ENCODE data around the gene RAPGEF5.

RAPGEF5 gene

DNA sequence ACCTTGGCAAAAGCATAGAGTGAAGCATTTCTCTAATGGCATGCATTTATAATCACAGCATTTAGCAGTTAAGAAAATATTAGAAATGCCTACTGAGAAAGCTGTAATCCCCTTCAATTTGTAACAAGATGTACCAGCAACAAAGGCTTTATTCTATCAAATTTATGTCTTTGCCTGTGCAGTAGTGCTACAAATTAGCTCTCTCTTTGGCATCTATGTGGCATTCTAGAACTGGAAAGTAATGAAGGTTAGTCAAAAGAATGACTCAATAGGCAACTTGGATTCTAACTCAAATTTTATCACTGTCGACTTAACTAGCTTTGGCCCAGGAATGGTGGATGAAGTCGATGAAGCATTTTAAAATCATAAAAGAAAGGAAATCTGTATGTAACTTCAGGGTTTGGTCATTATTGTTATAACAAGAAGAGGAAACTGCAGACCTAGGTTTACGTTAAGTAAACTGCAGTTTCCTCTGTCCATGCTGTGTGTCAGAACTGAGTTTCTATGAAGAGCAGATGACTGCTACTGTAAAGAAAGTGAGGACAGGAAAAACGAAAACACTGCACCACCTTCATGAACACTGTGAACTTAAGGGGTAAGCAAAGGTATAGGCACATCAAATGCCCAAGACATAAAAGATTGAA is 140.0 kb downstream of the RAPGEF5 start:
- DNase-seq (ENCODE audit: low read depth), result no peak

DNA sequence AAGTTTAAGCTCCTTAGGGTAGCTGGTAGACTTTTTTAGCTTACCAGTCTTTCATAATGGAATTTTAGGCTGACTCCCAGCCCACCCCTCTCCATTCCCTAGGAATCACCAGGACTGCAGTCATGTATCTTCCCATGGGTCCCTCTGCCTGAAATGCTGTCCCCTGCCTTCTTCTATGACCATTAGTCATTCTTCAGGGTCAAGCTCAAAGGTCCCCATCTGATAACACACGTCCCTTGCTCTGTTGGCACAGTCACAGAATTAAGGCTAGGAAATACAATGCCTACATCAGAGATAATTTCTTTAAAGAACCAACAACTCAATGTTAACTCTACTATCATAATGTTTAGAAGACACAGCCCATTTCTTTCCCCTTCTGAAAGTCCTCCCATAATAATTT is 140.6 kb downstream of the RAPGEF5 start:
- DNase-seq (ENCODE audit: low read depth), result no peak

GRCh38 chr7:22214000-22214399 is 143.0 kb downstream of the RAPGEF5 start:
- no peak for DNase-seq (ENCODE audit: low read depth)

GRCh38 chr7:22213081-22213480 is 143.9 kb downstream of the RAPGEF5 start:
- DNase-seq (ENCODE audit: low read depth), result no peak

GRCh38 chr7:22210967-22211366 is 146.0 kb downstream of the RAPGEF5 start:
- DNase-seq (ENCODE audit: low read depth), result no peak

DNA sequence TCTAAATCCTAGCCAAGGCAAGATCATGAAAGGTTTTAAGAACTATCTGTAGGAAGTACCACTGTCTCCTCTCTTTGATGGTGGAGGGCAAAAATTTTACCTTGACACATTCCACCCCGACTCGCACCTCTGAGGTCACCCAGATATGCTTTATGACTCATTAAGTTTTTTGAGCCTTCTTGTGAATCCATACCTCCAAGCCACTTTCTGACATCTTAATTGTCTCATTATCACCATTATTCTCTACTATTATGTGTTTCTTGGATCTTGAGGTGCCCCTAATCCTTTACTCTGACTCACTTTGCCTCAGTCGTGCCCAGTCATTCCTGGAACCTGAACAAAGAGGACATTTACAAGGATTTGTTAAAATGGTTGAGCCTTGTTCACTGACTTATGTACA is 146.6 kb downstream of the RAPGEF5 start:
- DNase-seq (ENCODE audit: low read depth), result no peak

- no peak for DNase-seq (ENCODE audit: low read depth)
Observed at GRCh38 chr7:22208799-22209198, 148.2 kb downstream of the RAPGEF5 start.

GRCh38 chr7:22207724-22208225 is 149.2 kb downstream of the RAPGEF5 start:
- no peak for DNase-seq (ENCODE audit: low read depth)

- DNase-seq (ENCODE audit: low read depth), result no peak
Observed at GRCh38 chr7:22205631-22206030, 151.3 kb downstream of the RAPGEF5 start.

DNA sequence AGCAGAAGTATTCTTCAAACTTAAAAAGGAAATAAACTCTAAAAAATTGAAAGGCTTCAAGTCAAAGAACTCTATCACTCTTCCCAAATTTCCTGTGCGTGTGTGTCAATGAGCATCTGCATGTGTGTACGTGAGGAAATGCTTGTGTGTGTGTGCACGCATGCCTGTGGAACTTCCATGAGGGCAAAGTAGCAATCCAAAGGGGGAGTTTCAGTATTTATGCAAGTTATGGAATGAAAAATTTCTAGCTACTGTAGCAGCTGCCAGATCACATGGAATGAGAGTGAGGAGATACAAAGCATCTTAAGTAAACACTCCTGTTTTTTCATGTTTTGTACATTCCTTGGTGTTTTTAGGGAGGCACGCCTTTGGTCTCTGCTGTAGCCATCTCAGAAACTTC is 152.6 kb downstream of the RAPGEF5 start:
- DNase-seq (ENCODE audit: low read depth), result no peak

GRCh38 chr7:22202141-22202540 is 154.8 kb downstream of the RAPGEF5 start:
- DNase-seq (ENCODE audit: low read depth), result no peak

DNA sequence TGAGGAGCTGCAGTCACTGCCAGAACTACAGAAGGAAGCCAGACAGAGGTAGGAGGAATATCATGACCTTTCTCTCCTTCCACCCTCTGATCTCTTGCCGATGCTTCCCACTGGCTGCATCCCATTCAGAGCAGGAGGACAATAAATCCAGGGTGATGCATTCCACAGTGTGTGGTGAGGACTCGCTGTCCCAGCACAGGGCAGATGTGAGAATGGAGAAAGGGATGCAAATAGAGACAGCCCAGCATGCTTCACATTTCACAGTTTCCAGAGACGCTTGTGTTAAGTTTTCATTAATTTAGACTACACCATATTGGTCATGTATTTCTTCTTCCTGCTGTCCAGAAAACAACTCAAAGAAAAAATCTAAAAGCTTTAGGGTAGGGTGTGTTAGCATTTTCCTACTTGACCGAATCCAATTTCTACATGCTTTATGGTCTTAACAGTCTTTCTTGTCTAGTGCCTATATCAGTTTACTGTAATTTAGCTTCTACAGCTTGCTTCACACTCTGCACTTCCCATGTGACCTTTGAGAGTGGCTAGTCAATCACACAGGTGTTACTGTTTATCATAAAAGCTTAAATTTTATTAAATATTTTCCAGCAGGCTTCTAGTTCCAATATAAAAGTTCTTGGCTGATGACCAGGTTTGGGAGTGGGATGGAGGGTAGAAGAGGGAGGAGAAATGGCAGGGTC is 155.6 kb downstream of the RAPGEF5 start:
- no peak for DNase-seq (ENCODE audit: low read depth)

GRCh38 chr7:22200777-22201176 is 156.2 kb downstream of the RAPGEF5 start:
- no peak for DNase-seq (ENCODE audit: low read depth)

DNA sequence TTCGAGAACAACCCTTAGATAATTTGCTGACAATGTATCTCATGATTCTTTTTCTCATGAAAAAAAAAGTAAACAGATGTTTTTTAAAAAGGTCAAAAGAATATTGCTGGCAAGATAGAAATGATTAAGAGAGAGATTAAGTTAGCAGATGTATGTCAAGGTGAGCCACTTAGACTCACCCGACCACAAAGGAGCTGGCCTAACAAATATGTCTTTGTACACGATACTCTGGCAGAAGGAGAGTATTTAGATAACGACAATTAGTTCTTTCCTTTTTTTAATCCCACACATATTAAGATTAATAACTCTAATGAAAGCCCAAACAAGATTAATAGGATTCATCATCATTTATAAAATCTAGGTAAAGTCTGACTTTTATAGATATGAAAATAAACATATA is 156.7 kb downstream of the RAPGEF5 start:
- no peak for DNase-seq (ENCODE audit: low read depth)

- DNase-seq (ENCODE audit: low read depth), result no peak
Observed at GRCh38 chr7:22197376-22197775, 159.6 kb downstream of the RAPGEF5 start.

GRCh38 chr7:22196429-22196828 is 160.5 kb downstream of the RAPGEF5 start:
- no peak for DNase-seq (ENCODE audit: low read depth)

DNA sequence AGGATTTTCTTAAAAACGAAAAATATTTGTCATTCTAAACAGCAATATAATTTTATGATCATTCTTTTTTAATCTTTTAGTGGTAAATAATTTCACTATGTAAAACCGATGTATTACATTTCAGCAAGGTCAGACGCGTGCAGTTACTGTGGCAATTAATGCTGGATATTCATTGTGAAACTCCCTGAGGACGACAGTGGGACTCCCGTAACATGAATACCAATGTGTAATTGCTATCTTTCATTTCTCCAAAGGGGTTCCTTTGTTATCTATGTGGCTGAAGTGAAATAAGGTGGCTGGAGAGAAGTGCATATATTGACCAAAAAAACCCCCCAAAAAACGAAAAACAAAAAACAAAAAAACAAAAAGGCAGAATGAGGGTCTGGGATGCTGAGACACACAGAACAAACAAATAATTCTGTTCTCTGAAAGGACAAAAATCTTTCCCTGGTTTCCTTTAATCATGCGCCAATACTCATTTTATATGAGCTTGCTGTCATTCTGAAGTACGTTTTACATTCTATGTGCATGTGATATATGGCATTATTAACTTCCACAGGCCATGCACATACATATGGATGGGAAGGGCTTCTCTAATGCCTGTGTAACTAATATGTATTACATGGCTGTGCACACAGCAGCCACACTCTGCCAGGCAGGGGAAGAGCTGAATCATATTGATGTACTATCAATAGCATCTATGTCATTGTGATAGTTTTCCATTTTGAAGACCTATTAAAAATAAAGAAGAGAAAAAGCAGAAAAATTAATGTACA is 161.4 kb downstream of the RAPGEF5 start:
- no peak for DNase-seq (ENCODE audit: low read depth)

DNA sequence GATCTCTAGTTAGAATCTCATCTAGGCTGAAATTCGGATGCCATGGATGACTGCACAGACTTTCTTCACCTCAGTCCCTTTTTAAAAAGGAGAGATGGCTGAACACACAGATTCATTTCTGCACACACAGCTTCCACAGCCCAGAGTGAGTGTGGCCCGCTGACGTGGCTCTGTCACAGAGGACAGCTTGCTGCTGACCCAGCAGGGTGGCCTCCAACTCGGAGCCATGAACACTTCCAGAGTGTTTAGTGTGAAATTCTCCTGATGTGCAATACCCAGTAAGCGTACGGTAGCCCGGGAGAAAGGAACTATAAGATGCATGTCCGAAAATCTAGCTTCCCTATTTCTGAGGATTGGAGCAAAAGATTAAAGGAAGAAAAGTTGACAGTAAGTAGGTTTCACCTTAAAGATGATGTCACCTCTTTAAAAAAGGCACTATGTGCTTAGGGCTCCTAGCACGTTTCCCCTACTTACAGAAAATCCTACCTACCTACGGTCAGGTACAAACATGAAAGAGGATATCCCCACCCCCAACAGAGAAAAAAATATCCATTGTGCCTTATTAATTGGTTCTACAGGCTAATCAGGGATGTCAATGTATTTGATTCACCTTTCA is 162.2 kb downstream of the RAPGEF5 start:
- DNase-seq (ENCODE audit: low read depth), result no peak

- no peak for DNase-seq (ENCODE audit: low read depth)
Observed at GRCh38 chr7:22193450-22193983, 163.4 kb downstream of the RAPGEF5 start.

DNA sequence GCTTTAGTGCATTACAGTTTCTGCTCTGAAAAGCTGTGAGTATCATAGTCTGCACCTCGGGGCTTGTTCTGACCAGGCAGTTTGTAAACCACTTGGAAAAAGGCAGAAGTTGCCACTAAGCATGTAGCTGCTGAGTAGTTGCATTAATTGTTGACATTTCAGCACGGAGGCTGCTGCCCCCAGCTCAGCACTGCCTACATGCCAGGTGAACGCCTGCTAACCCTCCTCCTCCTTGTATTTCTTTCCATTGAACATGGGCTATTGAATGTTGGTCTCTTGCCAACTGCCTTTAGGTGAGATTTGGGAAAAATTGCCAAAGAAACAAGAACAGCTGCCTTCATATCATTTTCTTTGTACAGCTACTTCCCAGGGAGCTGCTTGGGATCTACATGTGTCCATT is 164.2 kb downstream of the RAPGEF5 start:
- DNase-seq (ENCODE audit: low read depth), result no peak

DNA sequence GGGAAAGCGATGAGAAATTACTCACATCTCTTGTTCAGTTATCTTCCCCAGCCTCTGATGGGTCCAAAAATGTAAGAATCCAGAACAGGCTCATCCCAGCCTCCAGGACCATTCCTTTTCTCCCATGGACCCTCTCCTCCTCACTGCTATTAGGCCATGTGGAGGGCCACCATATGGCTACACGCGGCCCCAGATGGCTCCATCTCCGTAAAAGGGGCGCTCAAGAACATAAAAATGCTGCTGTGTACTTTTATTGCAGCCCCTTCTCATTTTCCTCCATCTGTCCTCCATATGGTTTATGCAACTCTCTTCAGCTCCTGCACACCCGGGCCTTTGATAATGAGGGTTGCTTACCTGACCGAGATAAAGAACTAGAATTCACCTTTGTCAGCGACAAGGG is 166.2 kb downstream of the RAPGEF5 start:
- no peak for DNase-seq (ENCODE audit: low read depth)

- DNase-seq (ENCODE audit: low read depth), result no peak
Observed at GRCh38 chr7:22189741-22190140, 167.2 kb downstream of the RAPGEF5 start.
